IPS DF 4.7 (cell line): Measurements from ENCODE around the gene GRHPR.
"Not testable (repeated sequence)": the region's sequence is repeated elsewhere in the genome, so short reads cannot be mapped to it uniquely, and the experiment has no call there.

ENCODE experiments used
- DNase-seq: peaks from one replicate; pipeline ENCODE4 v3.0.0-alpha.2; 2013; ENCODE audit warnings: low spot score; ENCODE audit errors: extremely low read depth

The GRHPR gene

DNA sequence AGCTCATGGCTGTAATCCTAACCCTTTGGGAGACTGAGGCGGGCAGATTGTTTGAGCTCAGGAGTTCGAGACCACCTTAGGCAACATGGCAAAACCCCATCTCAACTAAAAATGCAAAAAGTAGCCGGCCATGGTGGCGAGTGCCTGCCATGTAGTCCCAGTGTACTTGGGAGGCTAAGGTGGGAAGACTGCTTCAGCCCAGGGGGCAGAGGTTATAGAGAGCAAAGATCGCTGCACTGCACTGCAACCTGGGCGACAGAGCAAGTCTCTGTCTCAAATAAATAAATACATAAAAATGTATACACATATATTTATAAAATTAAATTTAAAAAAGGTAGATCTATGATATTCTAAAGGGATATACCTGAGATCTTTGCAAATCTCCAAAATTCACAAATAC is 23.3 kb downstream of the GRHPR start:
- no peak for DNase-seq

DNA sequence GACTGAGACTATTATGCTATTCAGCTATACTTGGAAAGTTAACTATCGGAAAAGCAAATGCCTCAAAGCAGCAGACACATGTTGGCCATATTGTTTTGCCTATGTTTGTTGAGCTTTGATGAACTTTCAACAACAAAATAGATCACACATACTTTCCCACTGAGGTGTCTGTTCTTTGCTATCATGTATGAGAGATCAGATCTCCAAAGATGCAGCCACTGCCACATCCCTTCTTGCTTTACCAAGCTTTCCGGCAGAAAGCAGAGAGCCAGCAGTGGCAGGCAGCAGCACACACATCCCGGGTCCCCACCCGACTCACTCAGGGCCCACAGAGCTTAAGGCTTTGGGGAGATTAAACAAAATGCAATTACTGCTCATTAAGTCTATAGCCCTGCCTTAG is 23.9 kb downstream of the GRHPR start:
- no peak for DNase-seq

DNA sequence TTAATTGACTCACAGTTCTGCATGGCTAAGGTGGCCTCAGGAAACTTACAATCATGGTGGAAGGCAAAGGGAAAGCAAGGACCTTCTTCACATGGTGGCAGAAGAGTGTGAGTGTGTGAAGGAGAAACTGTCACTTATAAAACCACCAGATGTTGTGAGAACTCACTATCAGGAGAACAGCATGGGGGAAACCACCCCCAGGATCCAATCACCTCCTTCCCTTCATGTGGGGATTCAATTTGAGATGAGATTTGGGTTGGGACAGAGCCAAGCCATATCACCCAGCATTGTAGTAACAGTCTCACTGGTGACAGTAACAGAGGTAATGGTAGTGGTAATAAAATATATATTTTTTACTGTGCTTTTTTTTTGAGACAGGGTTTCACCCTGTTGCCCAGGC is 24.6 kb downstream of the GRHPR start:
- DNase-seq: no peak

DNA sequence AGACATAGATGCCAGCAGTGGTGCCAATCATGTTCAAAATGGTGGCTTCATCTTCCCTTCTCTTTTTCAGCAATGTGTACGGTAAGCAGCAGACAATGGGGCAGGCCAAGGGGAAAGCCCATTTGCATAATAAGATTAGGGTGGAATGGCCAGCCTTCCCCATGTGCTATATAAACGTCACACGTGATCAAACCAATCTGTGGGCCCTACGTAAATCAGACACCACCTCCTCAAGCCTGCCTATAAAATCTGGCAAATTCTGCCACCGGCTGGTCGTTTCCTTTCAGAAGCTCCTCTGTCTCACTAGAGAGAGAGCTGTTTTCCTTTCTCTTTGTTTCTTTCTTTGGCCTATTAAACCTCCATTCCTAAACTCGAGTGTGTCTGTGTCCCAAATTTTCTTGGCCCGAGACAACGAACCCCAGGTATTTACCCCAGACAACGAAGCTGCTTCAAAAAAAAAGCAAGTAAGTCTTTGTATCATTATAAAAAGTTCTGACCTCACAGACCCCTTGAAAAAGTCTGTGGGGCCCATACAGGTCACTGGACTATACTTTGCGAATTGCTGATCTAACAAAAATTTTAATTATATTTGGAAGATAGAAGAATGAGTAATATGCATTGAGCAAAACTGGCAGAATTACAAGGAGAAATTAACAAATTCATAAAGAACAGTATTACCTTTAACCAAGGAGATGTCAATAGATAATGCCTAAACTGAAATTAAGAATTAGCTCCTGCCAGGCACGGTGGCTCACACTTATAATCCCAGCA is 27.6 kb downstream of the GRHPR start:
- DNase-seq: no peak

DNA sequence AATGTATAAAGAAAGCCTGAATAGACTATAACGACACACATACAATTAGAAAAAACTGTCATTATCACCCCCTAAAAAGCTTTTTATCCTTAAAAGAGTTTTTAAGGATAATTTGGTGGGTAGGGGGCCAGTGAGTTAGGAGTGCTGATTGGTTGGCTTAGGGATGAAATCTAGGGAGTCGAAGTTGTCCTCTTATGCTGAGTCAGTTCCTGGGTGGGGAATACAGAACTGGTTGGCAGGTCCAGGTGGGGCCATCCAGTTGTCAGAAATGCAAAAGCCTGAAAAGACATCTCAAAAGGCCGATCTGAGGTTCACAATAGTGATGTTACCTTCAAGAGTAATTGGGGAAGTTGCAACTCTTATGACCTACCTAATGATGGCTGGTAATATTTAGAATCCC is 29.1 kb downstream of the GRHPR start:
- no peak for DNase-seq

DNA sequence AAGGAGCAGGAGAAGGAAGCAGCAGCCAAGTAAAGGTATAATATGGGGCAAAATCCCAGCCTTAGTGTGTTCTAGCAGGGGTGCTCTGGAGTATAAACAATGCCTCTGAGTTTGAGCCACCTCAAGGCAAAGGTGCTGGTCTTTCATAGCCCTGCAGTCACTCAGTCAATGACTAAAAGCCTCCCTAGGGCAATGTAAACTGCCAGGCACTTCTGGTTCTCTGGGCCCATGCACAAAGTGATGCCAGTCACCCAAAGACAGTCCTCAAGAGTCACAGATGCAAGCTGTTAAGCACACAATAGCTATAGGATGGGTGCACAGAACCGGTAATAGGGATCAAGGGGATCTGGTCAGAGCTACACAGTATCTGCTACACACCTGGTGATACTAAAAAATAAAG is 30.1 kb downstream of the GRHPR start:
- no peak for DNase-seq

DNA sequence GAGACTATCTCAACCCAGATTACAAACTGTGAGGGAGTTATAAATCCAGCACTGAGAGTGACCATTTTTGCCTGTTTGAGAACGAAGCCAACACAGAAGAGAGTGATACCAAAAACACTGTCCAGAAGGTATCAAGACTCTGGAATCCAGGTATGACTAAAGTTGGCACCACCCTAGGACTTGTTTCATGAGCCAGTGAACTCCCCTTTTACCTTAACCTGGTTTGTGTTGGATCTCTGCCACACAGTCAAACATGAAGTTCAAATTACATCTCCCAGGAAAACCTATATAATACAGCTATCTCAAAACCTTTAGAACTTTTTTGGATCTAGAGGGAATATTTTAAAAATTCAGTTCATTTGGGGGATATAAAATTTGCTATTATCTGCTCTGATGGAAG is 31.3 kb downstream of the GRHPR start:
- no peak for DNase-seq

DNA sequence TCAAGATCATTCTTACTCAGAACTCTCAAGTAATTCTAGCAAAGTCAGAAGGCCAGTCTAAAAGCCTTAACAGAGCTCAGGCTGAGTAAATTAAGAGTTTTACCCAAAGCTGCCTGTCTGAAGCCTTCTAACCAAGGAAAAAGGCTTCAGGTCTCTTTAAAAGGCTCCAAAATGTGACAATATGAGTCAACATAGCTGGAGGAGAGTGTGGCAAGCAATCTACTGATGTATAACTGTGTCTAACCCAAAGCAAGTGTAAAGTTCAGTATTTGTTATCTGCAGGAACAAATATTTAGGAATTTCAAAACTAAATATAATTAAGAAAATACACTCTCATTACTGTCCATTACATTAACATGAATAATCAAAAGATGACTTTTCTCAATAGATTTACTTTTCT is 31.7 kb downstream of the GRHPR start:
- no peak for DNase-seq

DNA sequence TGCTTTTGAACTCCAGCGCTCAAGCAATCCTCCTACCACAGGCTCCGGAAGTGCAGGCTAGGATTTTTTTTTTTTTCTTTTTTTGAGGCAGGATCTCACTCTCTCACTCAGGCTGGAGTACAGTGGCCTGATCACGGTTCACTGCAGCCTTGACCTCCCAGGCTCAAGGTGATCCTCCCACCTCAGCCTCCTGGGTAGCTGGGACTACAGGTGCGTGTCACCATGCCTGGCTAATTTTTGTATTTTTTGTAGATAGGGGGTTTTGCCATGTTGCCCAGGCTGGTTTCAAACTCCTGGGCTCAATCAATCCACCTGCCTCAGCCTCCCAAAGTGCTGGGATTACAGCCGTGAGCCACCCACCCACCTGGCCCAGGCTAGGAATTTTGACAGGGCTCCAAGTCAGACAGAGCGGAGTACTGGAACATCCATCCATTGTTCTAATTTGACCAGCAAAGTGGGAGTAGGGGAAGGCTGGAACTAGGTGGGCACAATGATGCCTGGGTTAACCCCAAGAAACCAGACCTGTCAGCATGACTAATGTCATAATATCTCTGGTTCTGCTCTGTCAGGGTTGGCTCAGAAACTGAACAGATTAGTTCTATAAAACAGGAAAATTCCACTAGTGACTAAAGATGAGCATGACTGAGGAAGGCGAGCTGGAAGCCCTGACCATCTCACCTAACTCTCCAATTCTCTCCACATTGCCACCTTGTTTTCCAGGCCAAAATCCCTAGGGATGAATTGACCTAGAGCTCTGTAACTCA is 33.6 kb downstream of the GRHPR start:
- DNase-seq: no peak

DNA sequence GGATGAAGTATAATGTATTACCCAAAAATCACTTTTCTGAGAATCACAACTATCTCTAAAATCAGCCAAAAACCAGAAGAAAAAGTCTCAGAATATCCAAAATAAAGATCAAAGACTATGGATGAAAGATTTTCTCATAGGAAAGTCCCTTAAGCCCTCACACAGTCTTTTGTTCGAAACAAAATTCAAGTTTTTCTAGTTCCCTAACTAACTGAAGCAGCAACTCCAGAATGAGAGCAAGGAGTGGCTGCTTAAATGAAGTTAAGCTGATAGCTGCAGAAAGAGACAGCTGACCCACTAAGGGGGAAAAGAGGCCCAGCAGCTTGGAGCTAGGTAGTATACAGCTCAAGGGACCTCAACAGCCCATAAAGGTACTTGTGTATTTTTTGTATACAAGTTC is 34.3 kb downstream of the GRHPR start:
- no peak for DNase-seq

DNA sequence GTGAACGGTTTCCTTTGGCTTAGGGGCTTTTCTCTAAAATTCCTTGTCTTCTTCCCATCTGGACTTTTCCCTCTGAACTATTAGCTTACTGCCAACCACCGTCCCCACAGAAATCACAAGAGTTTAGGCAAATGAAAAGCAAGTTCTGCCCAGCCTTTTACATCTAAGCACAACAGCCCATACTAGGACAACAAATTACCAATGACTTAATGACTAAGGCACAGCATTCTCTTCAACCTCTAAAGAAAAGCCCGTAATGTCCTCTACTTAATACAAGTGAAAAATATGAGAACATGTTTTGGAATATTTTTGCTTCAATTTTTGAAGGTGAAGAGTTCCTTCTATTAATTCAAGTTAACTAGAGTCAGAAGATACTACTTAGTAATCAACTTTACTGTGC is 41.5 kb downstream of the GRHPR start:
- no peak for DNase-seq

DNA sequence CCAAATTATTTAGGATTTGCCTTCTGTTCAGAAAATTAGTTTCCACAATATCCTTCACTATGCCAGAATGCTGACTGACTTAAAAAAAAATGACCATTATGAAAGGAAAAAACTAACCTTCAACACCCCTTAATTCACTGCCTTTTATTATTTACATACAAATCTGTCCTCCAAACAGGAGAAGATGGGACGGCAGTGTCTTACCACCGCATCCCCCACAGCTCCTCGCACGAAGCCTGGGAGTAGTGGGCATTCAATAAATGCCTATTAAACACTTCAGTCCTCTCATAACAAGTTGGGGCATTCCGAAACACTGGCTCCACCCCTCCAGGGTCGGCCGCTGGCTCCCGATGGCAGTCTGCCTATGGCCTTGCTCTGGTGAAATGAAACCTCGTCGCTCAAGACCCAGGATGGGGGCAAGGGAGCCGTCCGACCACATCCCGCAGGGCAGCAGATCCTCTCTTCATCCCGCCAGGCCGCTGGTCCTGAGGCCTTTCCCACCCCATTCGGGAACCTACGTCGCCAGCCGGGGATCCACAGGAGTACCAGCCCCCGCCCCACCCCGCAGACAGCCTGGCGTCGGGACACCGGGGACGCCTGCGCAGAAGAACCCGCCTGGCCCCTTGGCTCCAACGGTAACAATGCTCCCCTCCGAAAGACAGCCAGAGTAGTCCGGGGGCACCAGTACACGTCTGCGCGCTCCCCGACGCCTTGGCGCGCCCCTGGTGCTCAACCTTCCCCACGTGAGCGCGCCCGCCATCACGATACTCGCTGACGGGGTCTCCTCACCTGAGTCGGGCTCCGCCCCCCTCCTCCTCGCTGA is 42.1 kb downstream of the GRHPR start:
- DNase-seq: no peak

DNA sequence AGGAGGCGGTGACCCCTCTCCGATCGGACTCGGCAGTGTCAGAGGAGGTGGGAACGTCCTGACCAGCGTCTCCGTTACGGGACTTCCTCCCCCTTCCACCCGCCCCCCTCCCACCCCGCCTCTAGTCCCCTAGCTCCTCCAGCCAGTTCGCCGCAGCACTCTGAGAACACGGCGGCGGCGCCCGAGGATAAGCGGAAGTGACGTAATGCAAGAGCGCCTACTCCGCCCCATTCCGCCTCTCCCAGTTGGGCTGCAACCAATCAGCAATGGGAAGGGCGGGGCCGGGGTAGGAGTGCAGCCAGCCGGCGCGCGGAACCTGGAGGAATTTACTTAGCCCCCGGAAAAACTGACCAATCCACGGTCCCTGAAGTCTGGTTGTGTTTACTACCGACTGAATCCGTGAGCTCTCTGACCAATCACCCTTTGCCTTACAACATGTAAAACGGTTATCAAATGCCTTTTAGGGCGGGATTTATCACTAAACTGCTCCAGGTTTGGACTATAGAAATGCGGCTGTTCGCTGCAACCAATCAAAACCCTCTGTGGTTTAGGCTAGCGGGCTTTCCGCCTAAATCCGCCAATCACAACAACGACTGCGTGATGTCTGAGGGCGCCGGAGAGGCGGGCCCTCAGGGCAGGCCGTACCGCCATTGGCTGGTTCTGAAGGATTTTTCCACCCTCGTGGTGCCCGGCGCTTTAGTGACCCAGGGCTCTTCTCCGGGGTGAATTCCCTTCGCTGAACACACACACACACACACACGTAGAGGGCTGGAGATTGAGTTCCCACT is 42.9 kb downstream of the GRHPR start, which contains the start of gene ZBTB5:
Gene ZBTB5, minus strand, starts transcription at position 202 of the 788 bp plus-strand sequence. CDS start 22,899 bp downstream, outside the sequence.
- peak; percentile 99 for DNase-seq

DNA sequence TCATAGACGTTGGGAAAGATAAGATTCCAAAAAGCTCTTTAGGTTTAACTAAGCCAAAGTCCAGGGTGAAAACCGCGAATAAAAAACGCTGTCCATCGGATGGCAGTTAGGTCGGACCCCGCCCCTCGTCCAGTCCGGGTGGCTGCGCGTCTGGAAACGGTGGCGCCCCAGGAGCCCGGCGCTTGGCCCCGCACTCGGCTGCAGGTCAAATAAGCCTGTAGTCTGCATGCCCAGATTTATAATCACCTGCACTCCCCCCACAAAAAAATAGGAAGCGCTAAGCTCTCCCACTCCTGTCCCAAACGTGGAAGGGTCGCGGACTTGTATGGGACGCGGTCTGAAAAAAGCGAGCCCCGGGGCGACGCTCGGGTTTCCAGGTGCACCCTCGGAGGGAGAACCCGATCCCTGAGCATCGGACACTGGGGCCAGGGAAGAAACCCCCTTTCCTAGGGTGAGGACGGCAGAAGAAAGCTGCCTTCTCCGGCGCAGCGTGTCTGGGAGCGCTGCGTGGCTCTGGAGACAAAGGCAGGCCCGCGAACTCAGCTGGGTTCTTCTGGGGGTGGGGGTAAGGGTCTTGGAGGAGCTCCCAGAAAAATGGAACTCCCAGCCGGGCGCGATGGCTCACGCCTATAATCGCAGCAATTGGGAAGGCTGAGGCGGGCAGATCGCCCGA is 43.7 kb downstream of the GRHPR start:
- DNase-seq: no peak

DNA sequence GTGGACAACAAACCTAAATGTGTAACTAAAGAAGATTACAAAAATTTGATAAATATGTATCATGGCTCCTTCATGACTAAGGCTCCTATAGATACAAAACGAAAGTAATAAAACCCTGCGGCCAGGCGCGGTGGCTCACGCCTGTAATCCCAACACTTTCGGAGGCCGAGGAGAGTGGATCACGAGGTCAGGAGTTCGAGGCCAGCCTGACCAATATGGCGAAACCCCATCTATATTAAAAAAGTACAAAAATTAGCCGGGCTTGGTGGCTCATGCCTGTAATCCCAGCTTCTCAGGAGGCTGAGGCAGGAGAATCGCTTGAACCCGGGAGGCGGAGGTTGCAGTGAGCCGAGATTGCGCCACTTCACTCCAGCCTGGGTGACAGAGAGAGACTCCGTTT is 45.0 kb downstream of the GRHPR start:
- not testable (repeated sequence) for DNase-seq

DNA sequence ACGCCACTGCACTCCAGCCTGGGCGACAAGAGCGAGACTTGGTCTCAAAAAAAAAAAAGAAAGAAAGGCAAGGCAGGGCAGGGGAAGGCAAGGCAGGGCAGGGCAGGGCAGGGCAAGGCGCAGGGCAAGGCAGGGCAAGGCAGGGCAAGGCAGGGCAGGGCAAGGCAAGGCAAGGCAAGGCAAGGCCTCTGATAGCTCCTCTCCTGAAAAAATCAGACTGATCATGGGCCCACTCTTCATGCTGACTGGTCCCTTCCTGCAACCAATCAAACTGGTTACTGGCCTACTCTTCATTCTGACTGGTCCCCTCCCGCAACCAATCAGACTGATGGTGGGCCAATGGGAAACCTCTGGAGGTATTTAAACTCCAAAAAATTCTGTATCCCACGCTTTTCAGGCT is 46.1 kb downstream of the GRHPR start:
- no peak for DNase-seq

DNA sequence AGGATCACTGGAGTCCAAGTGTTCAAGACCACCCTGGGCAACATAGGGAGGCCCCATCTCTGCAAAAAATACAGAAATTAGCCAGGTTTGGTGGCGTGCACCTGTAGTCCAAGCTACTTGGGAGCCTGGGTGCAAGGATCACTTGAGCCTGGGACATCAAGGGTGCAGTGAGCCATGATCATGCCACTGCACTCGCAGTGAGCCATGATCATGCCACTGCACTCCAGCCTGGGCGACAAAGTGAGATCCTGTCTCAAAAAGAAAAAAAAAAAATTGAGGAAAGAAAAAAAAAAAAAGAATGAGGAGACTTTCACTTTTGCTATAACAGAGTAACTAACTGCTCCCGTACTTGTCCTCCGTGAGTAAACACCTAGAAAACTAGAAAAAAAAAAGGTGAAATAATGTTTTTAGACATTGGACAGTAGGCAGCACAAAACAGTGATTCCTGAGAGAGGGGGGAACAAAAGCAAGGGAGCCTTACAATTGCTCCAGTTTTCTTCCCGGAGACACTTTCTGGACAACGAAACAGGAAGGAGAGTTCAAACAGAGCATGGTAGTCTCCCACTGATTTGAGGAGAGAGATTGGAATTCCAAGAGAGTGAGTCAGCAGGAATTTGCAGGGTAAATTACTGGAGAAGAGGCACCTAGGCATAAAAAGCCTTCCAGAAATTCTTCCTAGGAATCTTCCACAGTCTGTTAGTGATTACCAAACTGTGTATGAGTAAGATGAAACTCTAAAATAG is 49.6 kb downstream of the GRHPR start:
- peak; percentile 94 for DNase-seq

DNA sequence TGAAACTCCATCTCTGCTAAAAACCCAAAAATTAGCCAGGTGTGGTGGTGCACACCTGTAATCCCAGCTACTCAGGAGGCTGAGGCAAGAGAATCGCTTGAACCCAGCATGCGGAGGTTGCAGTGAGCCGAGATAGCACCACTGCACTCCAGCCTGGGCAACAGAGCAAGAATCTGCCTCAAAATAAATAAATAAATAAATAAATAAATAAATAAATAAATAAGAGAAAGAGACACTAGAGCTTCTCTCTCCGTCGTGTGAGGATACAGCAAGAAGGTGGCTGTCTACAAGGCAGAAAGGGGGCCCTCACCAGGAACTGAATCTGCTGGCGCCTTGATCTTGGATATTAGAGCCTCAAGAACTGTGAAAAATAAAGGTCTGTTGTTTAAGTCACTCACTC is 51.5 kb downstream of the GRHPR start:
- DNase-seq: not testable (repeated sequence)

DNA sequence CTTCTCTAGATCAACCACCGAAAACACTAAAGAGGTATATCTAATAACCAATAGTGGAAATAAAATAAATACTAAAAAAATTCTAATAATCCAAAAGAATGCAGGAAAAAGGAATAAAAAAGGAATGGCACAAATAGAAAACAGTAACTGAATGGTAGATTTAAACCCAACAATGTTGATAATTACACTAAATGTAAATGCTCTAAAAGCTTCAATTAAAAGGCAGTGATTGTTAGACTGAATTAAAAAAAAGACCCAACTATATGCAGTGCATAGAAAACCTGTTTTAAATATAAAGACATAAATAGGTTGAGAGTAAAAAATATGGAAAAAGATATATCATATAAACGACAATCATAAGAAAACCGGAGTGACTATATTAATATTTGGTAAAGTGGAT is 51.9 kb downstream of the GRHPR start:
- no peak for DNase-seq

DNA sequence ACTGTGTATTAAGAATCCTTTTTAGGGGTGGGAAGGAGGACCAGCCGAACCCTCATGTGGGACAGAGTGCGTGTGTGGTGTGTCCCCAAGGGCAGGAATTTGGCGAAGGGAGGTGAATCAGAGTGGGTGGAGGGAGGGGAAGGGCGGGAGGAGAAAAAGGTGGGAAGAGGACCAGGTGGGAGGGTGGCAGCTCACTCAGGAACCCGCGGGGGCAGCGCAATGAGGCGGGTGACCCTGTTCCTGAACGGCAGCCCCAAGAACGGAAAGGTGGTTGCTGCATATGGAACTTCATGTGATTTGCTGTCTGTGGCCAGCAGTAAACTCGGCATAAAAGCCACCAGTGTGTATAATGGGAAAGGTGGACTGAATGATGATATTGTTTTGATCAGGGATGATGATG is 54.4 kb downstream of the GRHPR start:
- no peak for DNase-seq
